Measurements from ENCODE around the gene MMP7. TPM values are rescaled to one million over a fixed set of nuclear protein-coding genes. Genes with fewer than 3 reads are reported as not detected.

The MMP7 gene
- polyA plus RNA-seq, 1 donor (not counting 4 experiments of a cell fraction or from before 2014, with no cell fraction given) = 0.81 TPM

DNA sequence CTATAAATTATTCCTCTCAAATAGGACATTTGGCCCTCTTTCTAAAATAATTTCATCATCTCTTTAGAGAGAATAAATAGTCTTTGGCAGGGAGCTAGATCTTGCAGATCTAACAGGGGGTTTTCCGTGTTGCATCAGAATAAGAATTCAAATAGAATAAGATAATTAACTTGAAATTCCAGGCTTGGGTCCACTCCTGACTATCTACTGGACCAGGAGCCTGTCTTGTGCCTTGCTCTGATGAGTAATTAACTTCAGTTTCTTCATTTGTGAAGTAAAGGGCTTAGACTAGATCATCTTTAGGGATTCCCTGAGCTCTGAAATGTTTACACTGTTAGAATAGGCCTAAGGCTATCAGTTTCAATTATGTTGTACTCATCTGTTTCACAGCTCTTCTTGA is 54.5 kb downstream of the MMP7 start:
- Histone ChIP-seq H3K9me1 (ENCODE audit: control insufficient read depth, extremely low read depth, insufficient read depth, low read length) (no peaks in the 10 kb centered on the region), H3K9me3 (ENCODE audit: control insufficient read depth, low read depth, low read length) (no peaks in the 10 kb centered on the region), H3K79me2 (ENCODE audit: control insufficient read depth, insufficient read depth, low read length) (no peaks in the 10 kb centered on the region), H3K4me3 (ENCODE audit: control insufficient read depth in 2 of 3, extremely low read depth in 1 of 3, insufficient read depth in 2 of 3, low read depth in 1 of 3, low read length in 3 of 3) (no peak overlapping the region), H2AFZ (ENCODE audit: control insufficient read depth, low read length) (peak overlapping the region; percentile 94), H3K4me1 (ENCODE audit: control insufficient read depth, extremely low read depth, insufficient read depth, low read length) (peaks cover 11% of the 10 kb centered on the region), H3K27ac (ENCODE audit: control insufficient read depth, insufficient read depth, low read length) (no peak overlapping the region), H3K4me2 (ENCODE audit: control insufficient read depth, extremely low read depth, insufficient read depth, low read depth, low read length) (no peak overlapping the region), H3K36me3 (ENCODE audit: control insufficient read depth in 2 of 2, extremely low read depth in 1 of 2, insufficient read depth in 2 of 2, low read length in 2 of 2) (no peaks in the 10 kb centered on the region), H3K27me3 (ENCODE audit: control insufficient read depth, extremely low read depth, insufficient read depth, low read length) (no peaks in the 10 kb centered on the region), H4K20me1 (ENCODE audit: control insufficient read depth, extremely low read depth, insufficient read depth, low read length) (no peaks in the 10 kb centered on the region), H3K9ac (ENCODE audit: control insufficient read depth, extremely low read depth, insufficient read depth, low read length) (peak overlapping the region; percentile 9)
- TF ChIP-seq EZH2 (IDR thresholded peaks at IDR 0.05; ENCODE audit: low read length) = no peak
- TF ChIP-seq, protein P1, sequence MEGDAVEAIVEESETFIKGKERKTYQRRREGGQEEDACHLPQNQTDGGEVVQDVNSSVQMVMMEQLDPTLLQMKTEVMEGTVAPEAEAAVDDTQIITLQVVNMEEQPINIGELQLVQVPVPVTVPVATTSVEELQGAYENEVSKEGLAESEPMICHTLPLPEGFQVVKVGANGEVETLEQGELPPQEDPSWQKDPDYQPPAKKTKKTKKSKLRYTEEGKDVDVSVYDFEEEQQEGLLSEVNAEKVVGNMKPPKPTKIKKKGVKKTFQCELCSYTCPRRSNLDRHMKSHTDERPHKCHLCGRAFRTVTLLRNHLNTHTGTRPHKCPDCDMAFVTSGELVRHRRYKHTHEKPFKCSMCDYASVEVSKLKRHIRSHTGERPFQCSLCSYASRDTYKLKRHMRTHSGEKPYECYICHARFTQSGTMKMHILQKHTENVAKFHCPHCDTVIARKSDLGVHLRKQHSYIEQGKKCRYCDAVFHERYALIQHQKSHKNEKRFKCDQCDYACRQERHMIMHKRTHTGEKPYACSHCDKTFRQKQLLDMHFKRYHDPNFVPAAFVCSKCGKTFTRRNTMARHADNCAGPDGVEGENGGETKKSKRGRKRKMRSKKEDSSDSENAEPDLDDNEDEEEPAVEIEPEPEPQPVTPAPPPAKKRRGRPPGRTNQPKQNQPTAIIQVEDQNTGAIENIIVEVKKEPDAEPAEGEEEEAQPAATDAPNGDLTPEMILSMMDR (optimal IDR thresholded peaks at IDR 0.05 in 1 of 3, IDR thresholded peaks at IDR 0.05 in 1 of 3, conservative IDR thresholded peaks at IDR 0.05 in 1 of 3; ENCODE audit: extremely low read depth in 1 of 3, insufficient read depth in 2 of 3, low read length in 3 of 3) = no peak
- DNase-seq (ENCODE audit: low read depth, low spot score) (no peak), FAIRE-seq (no peak)
- dilution Hi-C loops (cut with MboI; ENCODE audit: extremely low pct_ligation_motif_present, low sequenced_read_pairs) = no loop called here

DNA sequence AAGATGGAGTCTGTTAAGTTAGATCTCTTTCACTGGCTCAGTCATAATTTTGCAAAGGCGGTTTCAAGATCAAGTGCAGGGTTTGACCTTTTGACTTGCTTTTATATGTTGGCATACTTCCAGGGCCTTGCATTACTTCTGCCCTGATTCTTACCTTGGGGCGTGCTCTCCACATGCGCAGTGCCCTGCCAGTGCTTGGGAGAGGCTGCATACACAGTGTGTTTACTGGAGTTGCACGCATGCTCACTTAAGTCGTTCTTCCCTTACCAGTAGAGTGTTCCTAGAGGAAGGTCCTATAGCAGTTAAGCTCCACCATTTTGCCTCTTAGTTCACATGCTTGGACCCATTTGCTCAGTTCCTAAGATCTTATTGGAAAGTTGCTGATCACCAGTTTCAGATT is 57.0 kb downstream of the MMP7 start:
- FAIRE-seq (no peak), DNase-seq (ENCODE audit: low read depth, low spot score) (no peak)
- TF ChIP-seq, protein P1 (optimal IDR thresholded peaks at IDR 0.05 in 1 of 3, IDR thresholded peaks at IDR 0.05 in 1 of 3, conservative IDR thresholded peaks at IDR 0.05 in 1 of 3; ENCODE audit: extremely low read depth in 1 of 3, insufficient read depth in 2 of 3, low read length in 3 of 3) = no peak
- no peak for TF ChIP-seq EZH2 (IDR thresholded peaks at IDR 0.05; ENCODE audit: low read length)
- no peaks in the 10 kb centered on the region for H3K9me1 ChIP-seq (ENCODE audit: control insufficient read depth, extremely low read depth, insufficient read depth, low read length)
- no peaks in the 10 kb centered on the region for H4K20me1 ChIP-seq (ENCODE audit: control insufficient read depth, extremely low read depth, insufficient read depth, low read length)
- H3K79me2 ChIP-seq (ENCODE audit: control insufficient read depth, insufficient read depth, low read length) = no peaks in the 10 kb centered on the region
- no peak overlapping the region for H3K4me3 ChIP-seq (ENCODE audit: control insufficient read depth in 2 of 3, extremely low read depth in 1 of 3, insufficient read depth in 2 of 3, low read depth in 1 of 3, low read length in 3 of 3)
- H2AFZ ChIP-seq (ENCODE audit: control insufficient read depth, low read length) = no peak overlapping the region
- no peaks in the 10 kb centered on the region for H3K9me3 ChIP-seq (ENCODE audit: control insufficient read depth, low read depth, low read length)
- H3K27ac ChIP-seq (ENCODE audit: control insufficient read depth, insufficient read depth, low read length) = no peak overlapping the region
- peaks cover 15% of the 10 kb centered on the region for H3K4me1 ChIP-seq (ENCODE audit: control insufficient read depth, extremely low read depth, insufficient read depth, low read length)
- no peak overlapping the region for H3K4me2 ChIP-seq (ENCODE audit: control insufficient read depth, extremely low read depth, insufficient read depth, low read depth, low read length)
- no peaks in the 10 kb centered on the region for H3K36me3 ChIP-seq (ENCODE audit: control insufficient read depth in 2 of 2, extremely low read depth in 1 of 2, insufficient read depth in 2 of 2, low read length in 2 of 2)
- H3K27me3 ChIP-seq (ENCODE audit: control insufficient read depth, extremely low read depth, insufficient read depth, low read length) = no peaks in the 10 kb centered on the region
- dilution Hi-C loops (cut with MboI; ENCODE audit: extremely low pct_ligation_motif_present, low sequenced_read_pairs) = no loop called here
- H3K9ac ChIP-seq (ENCODE audit: control insufficient read depth, extremely low read depth, insufficient read depth, low read length) = no peak overlapping the region

Measured in keratinocyte (primary cell).